ENCODE measurements around the gene SMIM44. TPM values are rescaled to one million over a fixed set of nuclear protein-coding genes. Genes with fewer than 3 reads are reported as not detected.

SMIM44 gene
- total RNA-seq, 1 experiment from 2014 or later: not detected

- no peak for DNase-seq
- no peaks in the 10 kb centered on the region for H4K20me1 ChIP-seq (ENCODE audit: control insufficient read depth, insufficient read depth, insufficient read length)
Observed at GRCh38 chr19:3523361-3524077, 40.3 kb upstream of the SMIM44 start.

More at GRCh38 chr19:3523361-3524077, 40.3 kb upstream of the SMIM44 start:
- no peak overlapping the region for H3K9ac ChIP-seq (ENCODE audit: extremely low read depth, insufficient read length, low read length)
- Mint-ChIP-seq H3K9me3 (no peaks in the 10 kb centered on the region; a peak in 1 of 5 replicates), H3K4me1 (peaks cover 20 to 21% of the 10 kb centered on the region in 2 experiments), H3K27ac (peak overlapping the region in 1 of 3 experiments; percentile 73; a peak in 1 of 7 replicates), H3K27me3 (ENCODE audit: low read depth) (no peaks in the 10 kb centered on the region), H3K4me3 (no peak overlapping the region), H3K36me3 (ENCODE audit: insufficient read depth in 1 of 3, low read depth in 3 of 3) (peaks cover 10 to 35% (median 33%) of the 10 kb centered on the region in 3 experiments)
- H3K4me1 ChIP-seq (ENCODE audit: insufficient read depth, low read length): peaks cover 1% of the 10 kb centered on the region; the same call in 1 of the 2 replicates
- H3K4ac ChIP-seq (ENCODE audit: low read depth, low read length): no peak overlapping the region
- H2BK5ac ChIP-seq (ENCODE audit: insufficient read length, low read length): no peak overlapping the region
- no peak overlapping the region for H2AFZ ChIP-seq (ENCODE audit: low read length)
- H3T11ph ChIP-seq (ENCODE audit: low read length): no peak overlapping the region
- H3K27me3 ChIP-seq (ENCODE audit: insufficient read depth, low read length): no peaks in the 10 kb centered on the region
- WGBS (ENCODE audit: extremely low coverage, insufficient read length, low lambda C conversion rate): no CpG with 5 or more reads among the region's 21 CpGs
- no peak for TF ChIP-seq CTCF (conservative IDR thresholded peaks at IDR 0.05)
- no peak overlapping the region for H3K56ac ChIP-seq (ENCODE audit: insufficient read length, low read depth, low read length)
- H3K9me3 ChIP-seq (ENCODE audit: control insufficient read depth, low read depth, low read length): no peaks in the 10 kb centered on the region
- no peak overlapping the region for H3K23ac ChIP-seq (ENCODE audit: insufficient read length, low read depth, low read length)
- H3K27ac ChIP-seq (ENCODE audit: insufficient read length, low read depth, low read length): no peak overlapping the region
- no peak overlapping the region for H4K5ac ChIP-seq (ENCODE audit: insufficient read length, low read depth, low read length)
- no peaks in the 10 kb centered on the region for H3K23me2 ChIP-seq (ENCODE audit: insufficient read length, low read depth, low read length, poor library complexity, severe bottlenecking)
- H3K14ac ChIP-seq (ENCODE audit: insufficient read depth, low read length): no peak overlapping the region
- no peak overlapping the region for H2BK20ac ChIP-seq (ENCODE audit: low read depth, low read length, poor library complexity, severe bottlenecking)
- H3K4me2 ChIP-seq (ENCODE audit: insufficient read depth, insufficient read length, low read length): no peak overlapping the region
- H3K79me2 ChIP-seq (ENCODE audit: insufficient read depth, low read length): no peaks in the 10 kb centered on the region; the same call in 1 of the 2 replicates
- no peak overlapping the region for H2BK12ac ChIP-seq (ENCODE audit: insufficient read length, low read depth, low read length)
- no peak overlapping the region for H2BK120ac ChIP-seq (ENCODE audit: low read depth, low read length, poor library complexity, severe bottlenecking)
- H2AK5ac ChIP-seq (ENCODE audit: insufficient read length, low read length): no peak overlapping the region
- no peak overlapping the region for H2BK15ac ChIP-seq (ENCODE audit: low read depth, low read length)
- H4K8ac ChIP-seq (replicated peaks; ENCODE audit: insufficient read length, low read depth, low read length): no peak overlapping the region
- no peaks in the 10 kb centered on the region for H3K79me1 ChIP-seq (ENCODE audit: insufficient read depth, low read depth, low read length, poor library complexity, severe bottlenecking)
- H4K91ac ChIP-seq (ENCODE audit: insufficient read length, low read depth, low read length): no peak overlapping the region
- no peak overlapping the region for H3K18ac ChIP-seq (ENCODE audit: insufficient read length, low read depth, low read length)
